ENCODE data around the gene DCTPP1. TPM values are rescaled to one million over a fixed set of nuclear protein-coding genes. Genes with fewer than 3 reads are reported as not detected.

The DCTPP1 gene
- total RNA-seq, 2 experiments from 2014 or later, result 87.5 to 96.6 TPM

Other genes starting within 250 kb of the DCTPP1 start
- gene CORO1A, start 246.4 kb downstream of the DCTPP1 start, total RNA-seq, result 1,000 to 10,000 TPM; 1,027 to 1,051 TPM
- 100 to 1,000 TPM; 156 to 159 TPM for gene BOLA2B, start 236.4 kb downstream of the DCTPP1 start, total RNA-seq
- gene SLX1A, start 236.2 kb downstream of the DCTPP1 start, total RNA-seq, result 10 to 100 TPM; 98.8 to 99.9 TPM
- 10 to 100 TPM; 14.2 to 15.2 TPM for gene SULT1A3, start 230.8 kb downstream of the DCTPP1 start, total RNA-seq
- 10 to 100 TPM in 1 of 2 experiments, 1 to 10 TPM in 1; 6.5 to 11.9 TPM for gene NPIPB13, start 181.6 kb downstream of the DCTPP1 start, total RNA-seq
- gene CD2BP2, start 74.7 kb downstream of the DCTPP1 start, total RNA-seq, result 10 to 100 TPM; 60.7 to 61.4 TPM
- 10 to 100 TPM; 54.7 to 54.8 TPM for gene TBC1D10B, start 59.5 kb downstream of the DCTPP1 start, total RNA-seq
- gene MYL11, start 55.2 kb downstream of the DCTPP1 start, total RNA-seq, result 1 to 10 TPM in 1 of 2 experiments, under 1 TPM in 1; 0.83 to 1.6 TPM
- gene SEPTIN1, start 47.5 kb downstream of the DCTPP1 start, total RNA-seq, result 100 to 1,000 TPM; 199 to 202 TPM
- 10 to 100 TPM; 13.1 to 13.6 TPM for gene ZNF48, start 34.6 kb downstream of the DCTPP1 start, total RNA-seq
- 1 to 10 TPM; 5.4 to 5.7 TPM for gene ZNF771, start 22.4 kb downstream of the DCTPP1 start, total RNA-seq
- 10 to 100 TPM; 61.4 to 61.7 TPM for gene SEPHS2, start 15.8 kb upstream of the DCTPP1 start, total RNA-seq
- 100 to 1,000 TPM; 218 to 226 TPM for gene ITGAL, start 42.7 kb upstream of the DCTPP1 start, total RNA-seq
- gene ZNF768, start 96.5 kb upstream of the DCTPP1 start, total RNA-seq, result 10 to 100 TPM; 14.2 to 14.3 TPM
- 1 to 10 TPM; 7.2 to 7.6 TPM for gene ZNF747, start 104.8 kb upstream of the DCTPP1 start, total RNA-seq
- 10 to 100 TPM; 13.7 to 14.2 TPM for gene ZNF764, start 128.3 kb upstream of the DCTPP1 start, total RNA-seq
- gene ZNF688, start 141.7 kb upstream of the DCTPP1 start, total RNA-seq, result 1 to 10 TPM; 9.2 to 9.3 TPM
- 10 to 100 TPM; 14.0 to 15.0 TPM for gene ZNF785, start 155.7 kb upstream of the DCTPP1 start, total RNA-seq
- gene ZNF689, start 180.4 kb upstream of the DCTPP1 start, total RNA-seq, result 1 to 10 TPM; 8.7 to 9.9 TPM
- 10 to 100 TPM; 73.2 to 83.2 TPM for gene PRR14, start 220.9 kb upstream of the DCTPP1 start, total RNA-seq
- 10 to 100 TPM; 91.8 to 95.6 TPM for gene FBRS, start 228.4 kb upstream of the DCTPP1 start, total RNA-seq

All from activated CD4-positive, alpha-beta memory T cell treated with anti-CD3 and anti-CD28 coated beads for 36 hours (primary cell).